ENCODE results near the gene ZNF555.
"Not testable (repeated sequence)": the region's sequence is repeated elsewhere in the genome, so short reads cannot be mapped to it uniquely, and the experiment has no call there.

ZNF555 gene

GRCh38 chr19:2858864-2859263 is 17.6 kb downstream of the ZNF555 start:
- H3K4me1 ChIP-seq (ENCODE audit: insufficient read depth, low read length) = no peaks in the 10 kb centered on the region
- peaks cover 25% of the 10 kb centered on the region for H3K9me3 ChIP-seq (ENCODE audit: control insufficient read depth, insufficient read depth, low read length)
- peaks cover 12% of the 10 kb centered on the region; the same call in 1 of the 2 replicates for H3K36me3 ChIP-seq (ENCODE audit: insufficient read depth, low read length)
- H3K9ac ChIP-seq (ENCODE audit: low read depth, low read length) = no peak overlapping the region

- Histone ChIP-seq H3K36me3 (ENCODE audit: insufficient read depth, low read length) (no peaks in the 10 kb centered on the region), H3K9ac (ENCODE audit: low read depth, low read length) (no peak overlapping the region), H3K9me3 (ENCODE audit: control insufficient read depth, insufficient read depth, low read length) (peaks cover 4% of the 10 kb centered on the region), H3K4me1 (ENCODE audit: insufficient read depth, low read length) (no peaks in the 10 kb centered on the region)
Observed at GRCh38 chr19:2863816-2864215, 22.5 kb downstream of the ZNF555 start.

GRCh38 chr19:2865334-2866100 is 24.2 kb downstream of the ZNF555 start:
- H3K4me1 ChIP-seq (ENCODE audit: insufficient read depth, low read length) = no peaks in the 10 kb centered on the region
- no peak overlapping the region for H3K9ac ChIP-seq (ENCODE audit: low read depth, low read length)
- no peaks in the 10 kb centered on the region for H3K9me3 ChIP-seq (ENCODE audit: control insufficient read depth, insufficient read depth, low read length)
- H3K36me3 ChIP-seq (ENCODE audit: insufficient read depth, low read length) = no peaks in the 10 kb centered on the region

- H3K9me3 ChIP-seq (ENCODE audit: control insufficient read depth, insufficient read depth, low read length) = no peaks in the 10 kb centered on the region
- H3K9ac ChIP-seq (ENCODE audit: low read depth, low read length) = no peak overlapping the region
- H3K4me1 ChIP-seq (ENCODE audit: insufficient read depth, low read length) = no peaks in the 10 kb centered on the region
- H3K36me3 ChIP-seq (ENCODE audit: insufficient read depth, low read length) = no peaks in the 10 kb centered on the region
Observed at GRCh38 chr19:2866495-2867024, 25.3 kb downstream of the ZNF555 start.

GRCh38 chr19:2867025-2867991 is 26.0 kb downstream of the ZNF555 start, which contains the start of gene ZNF556:
Gene ZNF556, plus strand, starts transcription at chr19:2867335. Its CDS starts 87 bp downstream, at chr19:2867422.
- Histone ChIP-seq H3K9me3 (ENCODE audit: control insufficient read depth, insufficient read depth, low read length) (no peaks in the 10 kb centered on the region), H3K9ac (ENCODE audit: low read depth, low read length) (no peak within 1 kb of the TSS), H3K36me3 (ENCODE audit: insufficient read depth, low read length) (no peaks in the 10 kb centered on the region), H3K4me1 (ENCODE audit: insufficient read depth, low read length) (no peaks in the 10 kb centered on the region)

GRCh38 chr19:2869618-2870017 is 28.3 kb downstream of the ZNF555 start:
- Histone ChIP-seq H3K9me3 (ENCODE audit: control insufficient read depth, insufficient read depth, low read length) (no peaks in the 10 kb centered on the region), H3K4me1 (ENCODE audit: insufficient read depth, low read length) (no peaks in the 10 kb centered on the region), H3K9ac (ENCODE audit: low read depth, low read length) (no peak overlapping the region)

GRCh38 chr19:2872175-2872574 is 30.9 kb downstream of the ZNF555 start:
- H3K36me3 ChIP-seq (ENCODE audit: insufficient read depth, low read length); H3K9me3 ChIP-seq (ENCODE audit: control insufficient read depth, insufficient read depth, low read length); H3K9ac ChIP-seq (ENCODE audit: low read depth, low read length); H3K4me1 ChIP-seq (ENCODE audit: insufficient read depth, low read length): not testable (repeated sequence)

More at GRCh38 chr19:2869618-2870017, 28.3 kb downstream of the ZNF555 start:
- no peaks in the 10 kb centered on the region for H3K36me3 ChIP-seq (ENCODE audit: insufficient read depth, low read length)

GRCh38 chr19:2877398-2878331 is 36.4 kb downstream of the ZNF555 start:
- H3K4me1 ChIP-seq (ENCODE audit: insufficient read depth, low read length) = no peaks in the 10 kb centered on the region
- H3K9me3 ChIP-seq (ENCODE audit: control insufficient read depth, insufficient read depth, low read length) = no peaks in the 10 kb centered on the region; the same call in none of the 2 replicates
- no peaks in the 10 kb centered on the region for H3K36me3 ChIP-seq (ENCODE audit: insufficient read depth, low read length)
- no peak overlapping the region for H3K9ac ChIP-seq (ENCODE audit: low read depth, low read length)

- Histone ChIP-seq H3K4me1 (ENCODE audit: insufficient read depth, low read length) (no peaks in the 10 kb centered on the region), H3K9me3 (ENCODE audit: control insufficient read depth, insufficient read depth, low read length) (no peaks in the 10 kb centered on the region; the same call in 1 of the 2 replicates), H3K36me3 (ENCODE audit: insufficient read depth, low read length) (no peaks in the 10 kb centered on the region), H3K9ac (ENCODE audit: low read depth, low read length) (no peak overlapping the region)
Observed at GRCh38 chr19:2883686-2884439, 42.6 kb downstream of the ZNF555 start.

GRCh38 chr19:2885736-2886135 is 44.5 kb downstream of the ZNF555 start:
- Histone ChIP-seq H3K9me3 (ENCODE audit: control insufficient read depth, insufficient read depth, low read length) (no peaks in the 10 kb centered on the region), H3K36me3 (ENCODE audit: insufficient read depth, low read length) (no peaks in the 10 kb centered on the region), H3K4me1 (ENCODE audit: insufficient read depth, low read length) (no peaks in the 10 kb centered on the region), H3K9ac (ENCODE audit: low read depth, low read length) (no peak overlapping the region)

GRCh38 chr19:2887391-2887914 is 46.2 kb downstream of the ZNF555 start:
- no peaks in the 10 kb centered on the region for H3K4me1 ChIP-seq (ENCODE audit: insufficient read depth, low read length)
- H3K9me3 ChIP-seq (ENCODE audit: control insufficient read depth, insufficient read depth, low read length) = no peaks in the 10 kb centered on the region
- no peaks in the 10 kb centered on the region for H3K36me3 ChIP-seq (ENCODE audit: insufficient read depth, low read length)
- H3K9ac ChIP-seq (ENCODE audit: low read depth, low read length) = no peak overlapping the region

GRCh38 chr19:2888731-2889224 is 47.5 kb downstream of the ZNF555 start:
- Histone ChIP-seq H3K4me1 (ENCODE audit: insufficient read depth, low read length) (no peaks in the 10 kb centered on the region), H3K9me3 (ENCODE audit: control insufficient read depth, insufficient read depth, low read length) (no peaks in the 10 kb centered on the region), H3K9ac (ENCODE audit: low read depth, low read length) (no peak overlapping the region), H3K36me3 (ENCODE audit: insufficient read depth, low read length) (no peaks in the 10 kb centered on the region)

- not testable (repeated sequence) for H3K9me3 ChIP-seq (ENCODE audit: control insufficient read depth, insufficient read depth, low read length); H3K4me1 ChIP-seq (ENCODE audit: insufficient read depth, low read length); H3K9ac ChIP-seq (ENCODE audit: low read depth, low read length); H3K36me3 ChIP-seq (ENCODE audit: insufficient read depth, low read length)
Observed at GRCh38 chr19:2890531-2890930, 49.3 kb downstream of the ZNF555 start.

All from ES-I3 (cell line).